Activated CD8-positive, alpha-beta T cell treated with anti-CD3 and anti-CD28 coated beads for 36 hours (primary cell): ENCODE data around the gene TRMT10B. TPM values are rescaled to one million over a fixed set of nuclear protein-coding genes. Genes with fewer than 3 reads are reported as not detected.
"Not testable (repeated sequence)": the region's sequence is repeated elsewhere in the genome, so short reads cannot be mapped to it uniquely, and the experiment has no call there.

Experiments
- ATAC-seq: fragments of 200-7000 bp; cut with Tn5 transposase; one replicate; pipeline ENCODE4 v1.10.0; 2021; ENCODE audit warnings: mild to moderate bottlenecking, moderate library complexity
- CTCF ChIA-PET: fragments of 350-600 bp; sonication (Branson Sonifier 250); formaldehyde crosslinking; loops from one replicate; lab custom pipeline; 2021; ENCODE audit warnings: antibody characterized with exemption; lab: Charles Lee
- POLR2A ChIA-PET: fragments of 350-600 bp; sonication (Branson Sonifier 250); formaldehyde crosslinking; loops from one replicate; lab custom pipeline; 2021; ENCODE audit warnings: antibody characterized with exemption; lab: Charles Lee
- DNase-seq: peaks from one replicate; pipeline ENCODE4 v3.0.0-alpha.2; 2020
- H3K27ac Mint-ChIP-seq: one replicate; pipeline ENCODE4 v1.8.0; 2021; ENCODE audit warnings: mild to moderate bottlenecking, mixed read lengths
- H3K27me3 Mint-ChIP-seq: one replicate; pipeline ENCODE4 v1.8.0; 2021; ENCODE audit warnings: mixed read lengths
- H3K36me3 Mint-ChIP-seq: one replicate; pipeline ENCODE4 v1.8.0; 2021; ENCODE audit warnings: low read depth, mixed read lengths
- H3K4me1 Mint-ChIP-seq: one replicate; pipeline ENCODE4 v1.8.0; 2021; ENCODE audit warnings: low read depth, mixed read lengths
- H3K4me3 Mint-ChIP-seq: one replicate; pipeline ENCODE4 v1.8.0; 2021; ENCODE audit warnings: mild to moderate bottlenecking, moderate library complexity, mixed read lengths
- H3K9me3 Mint-ChIP-seq: one replicate; pipeline ENCODE4 v1.8.0; 2021; ENCODE audit warnings: mixed read lengths
- intact Hi-C: fragments of 100-400 bp; cut with micrococcal nuclease; formaldehyde crosslinking; loops from one replicate; pipeline ENCODE4 v1.10.0; 2022
- total RNA-seq, 2 experiments: library from RNA; stranded (reverse); gene quantifications; one replicate each; pipeline ENCODE4 v1.2.3, GENCODE V29; 2021
- TF ChIP-seq, protein P1 (sequence below): fragments of 200-600 bp; IDR thresholded peaks from one replicate; pipeline ENCODE4 v1.8.0; 2022; ENCODE audit warnings: antibody characterized with exemption, mild to moderate bottlenecking

The TRMT10B gene
- total RNA-seq, 2 experiments from 2014 or later, result 10.6 to 12.0 TPM

DNA sequence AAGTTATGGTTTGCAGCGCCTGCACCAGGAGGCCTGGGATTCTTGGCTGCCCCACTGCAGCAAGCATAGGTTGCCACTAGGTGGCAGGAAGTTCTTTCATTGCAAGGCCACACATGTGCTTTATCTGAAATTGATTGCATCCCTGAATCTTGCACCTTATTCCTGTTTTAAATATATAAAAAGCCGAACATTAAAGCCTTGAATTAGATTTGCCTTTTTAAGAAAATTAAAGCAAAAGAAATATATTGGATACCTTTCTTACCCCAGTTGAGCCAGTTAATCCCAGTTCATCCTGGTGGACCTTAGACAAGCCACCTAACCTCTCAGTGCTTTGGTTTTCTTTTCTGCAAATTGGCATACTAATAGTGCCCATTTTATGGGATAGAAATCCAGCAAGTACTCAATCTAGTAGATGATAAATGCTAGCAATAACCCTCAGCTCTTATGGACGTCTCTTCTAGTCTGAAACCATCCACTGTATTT, 6.3 kb upstream of the TRMT10B start:
- H3K4me1 Mint-ChIP-seq, result no peaks in the 10 kb centered on the region
- H3K27me3 Mint-ChIP-seq, result no peaks in the 10 kb centered on the region
- intact Hi-C loops, result loop anchor here (5.0 to 10.0 kb wide), 2 partner anchors 50 to 107 kb away; no protein-coding TSS in a partner anchor
- ChIA-PET CTCF (interaction anchor here (0.6 to 1.5 kb wide), 7 partner anchors 21 to 266 kb away, joined by 3 to 5 read pairs (median 3); no protein-coding TSS in a partner anchor), POLR2A (no interaction called here)
- no peak overlapping the region for H3K27ac Mint-ChIP-seq
- ATAC-seq (peak; percentile 99), DNase-seq (peak; percentile 75)
- H3K4me3 Mint-ChIP-seq, result no peak overlapping the region
- H3K9me3 Mint-ChIP-seq, result no peaks in the 10 kb centered on the region
- no peaks in the 10 kb centered on the region for H3K36me3 Mint-ChIP-seq
- TF ChIP-seq, protein P1, sequence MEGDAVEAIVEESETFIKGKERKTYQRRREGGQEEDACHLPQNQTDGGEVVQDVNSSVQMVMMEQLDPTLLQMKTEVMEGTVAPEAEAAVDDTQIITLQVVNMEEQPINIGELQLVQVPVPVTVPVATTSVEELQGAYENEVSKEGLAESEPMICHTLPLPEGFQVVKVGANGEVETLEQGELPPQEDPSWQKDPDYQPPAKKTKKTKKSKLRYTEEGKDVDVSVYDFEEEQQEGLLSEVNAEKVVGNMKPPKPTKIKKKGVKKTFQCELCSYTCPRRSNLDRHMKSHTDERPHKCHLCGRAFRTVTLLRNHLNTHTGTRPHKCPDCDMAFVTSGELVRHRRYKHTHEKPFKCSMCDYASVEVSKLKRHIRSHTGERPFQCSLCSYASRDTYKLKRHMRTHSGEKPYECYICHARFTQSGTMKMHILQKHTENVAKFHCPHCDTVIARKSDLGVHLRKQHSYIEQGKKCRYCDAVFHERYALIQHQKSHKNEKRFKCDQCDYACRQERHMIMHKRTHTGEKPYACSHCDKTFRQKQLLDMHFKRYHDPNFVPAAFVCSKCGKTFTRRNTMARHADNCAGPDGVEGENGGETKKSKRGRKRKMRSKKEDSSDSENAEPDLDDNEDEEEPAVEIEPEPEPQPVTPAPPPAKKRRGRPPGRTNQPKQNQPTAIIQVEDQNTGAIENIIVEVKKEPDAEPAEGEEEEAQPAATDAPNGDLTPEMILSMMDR, result peak; percentile 82

DNA sequence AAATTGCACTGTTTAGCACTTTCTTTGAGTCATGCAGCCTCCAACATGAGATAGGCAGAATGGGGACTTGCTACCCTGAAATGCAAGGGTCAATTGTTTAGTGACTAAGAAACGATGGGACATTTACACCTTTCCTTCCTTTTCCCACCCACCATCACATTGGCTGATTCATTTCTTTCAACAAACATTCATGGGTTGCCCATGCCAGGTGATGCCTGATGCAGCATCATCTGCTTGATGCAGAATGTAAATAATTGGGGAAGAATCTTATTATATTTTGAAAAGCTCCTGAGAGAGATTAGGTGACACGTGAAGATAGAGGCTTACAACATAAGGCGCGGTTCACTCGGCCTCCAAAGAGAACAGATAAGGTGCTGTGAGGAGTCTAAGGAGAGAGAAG, 4.5 kb upstream of the TRMT10B start:
- POLR2A ChIA-PET, result interaction anchor here (1.0 kb wide), 1 partner anchor 155 kb away, joined by 4 read pairs; no protein-coding TSS in a partner anchor
- Mint-ChIP-seq H3K27me3 (no peaks in the 10 kb centered on the region), H3K36me3 (no peaks in the 10 kb centered on the region), H3K27ac (no peak overlapping the region), H3K4me1 (peaks cover 8% of the 10 kb centered on the region), H3K9me3 (peaks cover 2% of the 10 kb centered on the region), H3K4me3 (no peak overlapping the region)
- CTCF ChIA-PET, result interaction anchor here (1.2 to 1.7 kb wide), 5 partner anchors 12 to 163 kb away, joined by 3 to 5 read pairs (median 3); partner anchors contain the start of gene EXOSC3
- intact Hi-C loops, result loop anchor here (5.0 to 10.0 kb wide), 2 partner anchors 48 to 106 kb away; no protein-coding TSS in a partner anchor
- no peak for ATAC-seq
- no peak for DNase-seq
- TF ChIP-seq, protein P1, result no peak

DNA sequence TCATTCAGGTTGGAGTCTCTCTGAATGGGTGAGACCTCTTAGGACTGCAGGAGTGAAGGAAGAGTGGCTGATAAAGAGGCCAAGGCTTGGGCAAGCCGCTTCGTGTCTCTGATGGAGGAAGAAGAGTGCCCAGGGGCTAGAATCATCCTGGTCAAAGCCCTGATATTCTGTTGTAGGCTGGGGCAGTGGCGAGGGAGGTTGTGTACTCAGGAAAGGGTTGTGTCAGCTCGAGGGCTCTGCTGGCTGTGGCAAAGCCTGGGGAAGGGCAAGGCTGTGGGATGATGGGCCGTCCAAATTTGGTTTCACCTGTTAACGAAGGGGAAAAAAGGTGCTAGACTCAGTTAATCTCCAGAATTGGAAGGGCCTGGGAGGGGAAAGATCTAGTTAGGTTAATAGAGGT, 2.4 kb upstream of the TRMT10B start:
- Mint-ChIP-seq H3K27ac (no peak overlapping the region), H3K9me3 (peaks cover 2% of the 10 kb centered on the region), H3K36me3 (peaks cover 4% of the 10 kb centered on the region), H3K27me3 (no peaks in the 10 kb centered on the region), H3K4me3 (no peak overlapping the region), H3K4me1 (peaks cover 18% of the 10 kb centered on the region)
- TF ChIP-seq, protein P1, result no peak
- POLR2A ChIA-PET, result no interaction called here
- ATAC-seq (no peak), DNase-seq (no peak)
- CTCF ChIA-PET, result no interaction called here
- intact Hi-C loops, result no loop called here

DNA sequence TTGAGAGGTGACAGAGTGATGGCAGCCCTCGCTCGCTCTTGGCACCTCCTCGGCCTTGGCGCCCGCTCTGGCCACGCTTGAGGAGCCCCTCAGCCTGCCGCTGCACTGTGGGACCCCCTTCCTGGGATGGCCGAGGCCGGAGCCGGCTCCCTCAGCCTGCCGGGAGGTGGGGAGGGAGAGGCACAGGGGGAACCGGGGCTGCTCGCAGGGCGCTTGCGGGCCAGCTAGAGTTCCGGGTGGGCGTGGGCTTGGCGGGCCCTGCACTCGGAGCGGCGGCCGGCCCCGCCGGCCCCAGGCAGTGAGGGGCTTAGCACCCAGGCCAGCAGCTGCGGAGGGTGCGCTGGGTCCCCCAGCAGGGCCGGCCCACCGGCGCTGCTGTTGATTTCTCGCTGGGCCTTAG, 1.9 kb upstream of the TRMT10B start:
- ChIA-PET CTCF (interaction anchor here (1.5 kb wide), 1 partner anchor 151 kb away, joined by 4 read pairs; no protein-coding TSS in a partner anchor), POLR2A (interaction anchor here (2.3 kb wide), 1 partner anchor 33 kb away, joined by 14 read pairs; the partner anchor contains the start of gene EXOSC3)
- not testable (repeated sequence) for H3K36me3 Mint-ChIP-seq, H3K9me3 Mint-ChIP-seq, H3K4me3 Mint-ChIP-seq, ATAC-seq, H3K27ac Mint-ChIP-seq, H3K27me3 Mint-ChIP-seq, DNase-seq
- peaks cover 18% of the 10 kb centered on the region for H3K4me1 Mint-ChIP-seq
- intact Hi-C loops, result loop anchor here (2.0 kb wide), 1 partner anchor 31 kb away; no protein-coding TSS in a partner anchor

DNA sequence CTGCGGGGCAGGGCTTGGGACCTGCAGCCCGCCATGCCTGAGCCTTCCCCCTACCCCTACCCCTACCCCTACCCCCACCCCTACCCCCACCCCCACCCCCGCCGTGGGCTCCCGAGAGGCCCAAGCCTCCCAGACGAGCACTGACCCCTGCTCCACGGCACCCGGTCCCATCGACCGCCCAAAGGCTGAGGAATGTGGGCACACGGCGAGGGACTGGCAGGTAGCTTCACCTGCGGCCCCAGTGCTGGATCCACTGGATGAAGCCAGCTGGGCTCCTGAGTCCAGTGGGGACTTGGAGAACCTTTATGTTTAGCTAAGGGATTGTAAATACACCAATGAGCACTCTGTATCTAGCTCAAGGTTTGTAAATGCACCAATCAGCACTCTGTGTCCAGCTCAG, 1.5 kb upstream of the TRMT10B start:
- intact Hi-C loops, result loop anchor here (2.0 kb wide), 1 partner anchor 31 kb away; no protein-coding TSS in a partner anchor
- not testable (repeated sequence) for H3K4me3 Mint-ChIP-seq, ATAC-seq, H3K27me3 Mint-ChIP-seq, H3K36me3 Mint-ChIP-seq, H3K27ac Mint-ChIP-seq, H3K9me3 Mint-ChIP-seq, DNase-seq
- H3K4me1 Mint-ChIP-seq, result peaks cover 21% of the 10 kb centered on the region
- ChIA-PET POLR2A (interaction anchor here (2.3 kb wide), 1 partner anchor 32 kb away, joined by 14 read pairs; the partner anchor contains the start of gene EXOSC3), CTCF (interaction anchor here (0.8 to 1.5 kb wide), 2 partner anchors 82 to 151 kb away, joined by 3 to 4 read pairs; no protein-coding TSS in a partner anchor)
